Activated CD4-positive, alpha-beta T cell treated with anti-CD3 and anti-CD28 coated beads for 48 hours (primary cell): ENCODE results near the gene GPR183.
"Not testable (repeated sequence)": the region's sequence is repeated elsewhere in the genome, so short reads cannot be mapped to it uniquely, and the experiment has no call there.

Source experiments
- DNase-seq: peaks from one replicate; pipeline ENCODE4 v3.0.0-alpha.2; 2020

Gene GPR183

GRCh38 chr13:99265821-99266426 is 41.3 kb downstream of the GPR183 start:
- no peak for DNase-seq

- peak; percentile 79 for DNase-seq
These were observed 41.9 kb downstream of the GPR183 start for GRCh38 chr13:99265162-99265800.

GRCh38 chr13:99264051-99264450 is 43.1 kb downstream of the GPR183 start:
- no peak for DNase-seq

GRCh38 chr13:99263126-99263785 is 43.9 kb downstream of the GPR183 start:
- no peak for DNase-seq

- no peak for DNase-seq
These were observed 46.1 kb downstream of the GPR183 start for GRCh38 chr13:99261059-99261458.

- no peak for DNase-seq
These were observed 47.0 kb downstream of the GPR183 start for GRCh38 chr13:99260216-99260615.

- no peak for DNase-seq
These were observed 48.3 kb downstream of the GPR183 start for GRCh38 chr13:99258946-99259345.

GRCh38 chr13:99258210-99258860 is 48.9 kb downstream of the GPR183 start, which contains the start of gene GPR18:
Gene GPR18 (minus strand): TSS chr13:99258379. CDS start chr13:99255872, 2,507 bp downstream.
- DNase-seq, result peak; percentile 30

- DNase-seq, result no peak
These were observed 49.9 kb downstream of the GPR183 start for GRCh38 chr13:99257291-99257690.

GRCh38 chr13:99256709-99257108 is 50.5 kb downstream of the GPR183 start:
- DNase-seq, result no peak

GRCh38 chr13:99256283-99256682 is 50.9 kb downstream of the GPR183 start:
- no peak for DNase-seq

- no peak for DNase-seq
These were observed 51.9 kb downstream of the GPR183 start for GRCh38 chr13:99255271-99255670.

GRCh38 chr13:99254830-99255229 is 52.4 kb downstream of the GPR183 start:
- no peak for DNase-seq

- DNase-seq, result no peak
These were observed 55.3 kb downstream of the GPR183 start for GRCh38 chr13:99251921-99252320.

- DNase-seq, result no peak
These were observed 56.0 kb downstream of the GPR183 start for GRCh38 chr13:99250982-99251825.

GRCh38 chr13:99249606-99250005 is 57.6 kb downstream of the GPR183 start:
- DNase-seq, result not testable (repeated sequence)

- not testable (repeated sequence) for DNase-seq
These were observed 58.0 kb downstream of the GPR183 start for GRCh38 chr13:99249178-99249577.

GRCh38 chr13:99246100-99246499 is 61.1 kb downstream of the GPR183 start:
- no peak for DNase-seq
